ENCODE data around the gene PCDHGA10.

PCDHGA10 gene

DNA sequence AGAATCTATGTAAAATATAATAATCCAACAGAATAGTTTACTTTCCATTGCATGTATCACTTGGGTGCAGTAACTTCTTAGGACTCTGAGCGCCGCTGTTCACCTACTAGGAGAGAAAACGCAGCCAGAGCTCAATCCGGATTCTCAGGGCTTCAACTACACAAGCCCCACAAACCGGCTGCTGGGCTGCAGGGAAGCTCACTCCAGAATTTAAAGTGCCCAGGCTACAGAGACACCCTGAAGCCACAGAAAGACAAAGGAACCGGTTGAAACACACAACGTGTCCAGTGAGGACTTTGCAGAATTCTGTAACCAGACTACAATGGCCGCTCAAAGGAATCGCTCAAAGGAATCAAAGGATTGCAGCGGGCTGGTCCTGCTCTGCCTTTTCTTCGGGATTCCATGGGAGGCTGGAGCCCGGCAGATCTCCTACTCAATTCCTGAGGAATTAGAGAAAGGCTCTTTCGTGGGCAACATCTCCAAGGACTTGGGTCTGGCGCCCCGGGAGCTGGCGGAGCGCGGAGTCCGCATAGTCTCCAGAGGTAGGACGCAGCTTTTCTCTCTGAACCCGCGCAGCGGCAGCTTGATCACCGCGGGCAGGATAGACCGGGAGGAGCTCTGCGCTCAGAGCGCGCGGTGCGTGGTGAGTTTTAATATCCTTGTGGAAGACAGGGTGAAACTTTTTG is at the start of gene PCDHGA10:
Gene PCDHGA10, plus strand, starts transcription at position 134 of the 686 bp plus-strand sequence. Its CDS starts 189 bp downstream, at position 323.
- TF ChIP-seq RAD21 (IDR thresholded peaks at IDR 0.05; ENCODE audit: low read depth) (peak; percentile 90), NFIC (IDR thresholded peaks at IDR 0.05) (no peak), YY1 (IDR thresholded peaks at IDR 0.05; ENCODE audit: low read depth) (0 out of 2 replicates have a peak, but pooled peaks have one; percentile 14), TEAD4 (IDR thresholded peaks at IDR 0.05) (no peak)

DNA sequence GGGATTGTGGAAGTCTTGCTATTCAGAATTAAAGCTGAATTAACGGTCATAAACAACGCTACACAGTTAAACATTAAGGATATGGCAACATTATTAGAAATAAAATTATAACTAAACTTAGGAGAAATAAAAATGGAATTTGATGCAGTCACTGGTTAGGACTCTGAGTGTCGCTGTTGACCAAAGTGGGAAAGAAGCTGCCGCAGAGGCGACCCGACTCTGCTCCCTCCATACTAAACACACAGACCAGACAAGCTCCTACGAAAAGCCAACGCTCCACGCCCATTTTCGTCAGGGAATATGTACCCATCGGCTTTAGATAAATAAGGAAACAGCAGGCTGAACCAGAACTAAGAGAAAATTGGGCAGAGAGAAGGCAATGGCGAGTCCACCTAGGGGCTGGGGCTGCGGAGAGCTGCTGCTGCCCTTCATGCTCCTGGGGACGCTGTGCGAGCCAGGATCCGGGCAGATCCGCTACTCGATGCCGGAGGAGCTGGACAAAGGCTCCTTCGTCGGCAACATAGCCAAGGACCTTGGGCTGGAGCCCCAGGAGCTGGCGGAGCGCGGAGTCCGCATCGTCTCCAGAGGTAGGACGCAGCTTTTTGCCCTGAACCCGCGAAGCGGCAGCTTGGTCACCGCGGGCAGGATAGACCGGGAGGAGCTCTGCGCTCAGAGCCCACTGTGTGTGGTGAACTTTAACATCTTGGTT is 48.7 kb upstream of the PCDHGA10 start, which contains the start of gene PCDHGA5:
Gene PCDHGA5, plus strand, starts transcription at position 211 of the 709 bp plus-strand sequence. Its CDS starts 169 bp downstream, at position 380.
- TF ChIP-seq CEBPB (IDR thresholded peaks at IDR 0.05) (no peak), EGR1 (IDR thresholded peaks at IDR 0.05) (no peak), TEAD4 (IDR thresholded peaks at IDR 0.05) (no peak), NFIC (IDR thresholded peaks at IDR 0.05) (no peak), YY1 (IDR thresholded peaks at IDR 0.05; ENCODE audit: low read depth) (no peak), ZBTB7A (IDR thresholded peaks at IDR 0.05; ENCODE audit: low read depth) (no peak), RAD21 (IDR thresholded peaks at IDR 0.05; ENCODE audit: low read depth) (no peak)

DNA sequence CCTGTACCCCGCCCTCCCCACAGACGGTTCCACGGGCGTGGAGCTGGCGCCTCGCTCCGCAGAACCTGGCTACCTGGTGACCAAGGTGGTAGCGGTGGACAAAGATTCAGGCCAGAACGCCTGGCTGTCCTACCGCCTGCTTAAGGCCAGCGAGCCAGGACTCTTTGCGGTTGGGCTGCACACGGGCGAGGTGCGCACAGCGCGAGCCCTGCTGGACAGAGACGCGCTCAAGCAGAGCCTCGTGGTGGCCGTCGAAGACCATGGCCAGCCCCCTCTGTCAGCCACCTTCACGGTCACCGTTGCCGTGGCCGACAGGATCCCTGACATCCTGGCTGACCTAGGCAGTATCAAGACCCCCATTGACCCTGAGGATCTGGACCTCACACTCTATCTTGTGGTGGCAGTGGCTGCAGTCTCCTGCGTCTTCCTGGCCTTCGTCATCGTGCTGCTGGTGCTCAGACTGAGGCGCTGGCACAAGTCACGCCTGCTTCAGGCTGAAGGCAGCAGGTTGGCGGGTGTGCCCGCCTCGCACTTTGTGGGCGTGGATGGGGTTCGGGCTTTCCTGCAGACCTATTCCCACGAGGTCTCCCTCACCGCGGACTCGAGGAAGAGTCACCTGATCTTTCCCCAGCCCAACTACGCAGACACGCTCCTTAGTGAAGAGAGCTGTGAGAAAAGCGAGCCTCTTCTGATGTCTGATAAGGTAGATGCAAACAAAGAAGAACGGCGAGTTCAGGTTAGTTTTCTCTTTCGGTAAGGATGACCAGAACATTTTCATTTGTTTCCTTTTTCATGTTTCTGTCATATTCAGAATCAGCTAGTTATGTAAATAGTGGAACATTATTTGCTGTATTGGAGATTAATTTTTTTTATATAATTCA is 46.5 kb upstream of the PCDHGA10 start:
- TF ChIP-seq, protein P1, sequence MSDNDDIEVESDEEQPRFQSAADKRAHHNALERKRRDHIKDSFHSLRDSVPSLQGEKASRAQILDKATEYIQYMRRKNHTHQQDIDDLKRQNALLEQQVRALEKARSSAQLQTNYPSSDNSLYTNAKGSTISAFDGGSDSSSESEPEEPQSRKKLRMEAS (IDR thresholded peaks at IDR 0.05) = no peak
- TF ChIP-seq TEAD4 (IDR thresholded peaks at IDR 0.05) = no peak
- TF ChIP-seq FOXM1 (IDR thresholded peaks at IDR 0.05; ENCODE audit: borderline replicate concordance, low read depth) = no peak
- no peak for TF ChIP-seq TCF12 (IDR thresholded peaks at IDR 0.05; ENCODE audit: low read depth)
- TF ChIP-seq ZBTB7A (IDR thresholded peaks at IDR 0.05; ENCODE audit: low read depth) = no peak

DNA sequence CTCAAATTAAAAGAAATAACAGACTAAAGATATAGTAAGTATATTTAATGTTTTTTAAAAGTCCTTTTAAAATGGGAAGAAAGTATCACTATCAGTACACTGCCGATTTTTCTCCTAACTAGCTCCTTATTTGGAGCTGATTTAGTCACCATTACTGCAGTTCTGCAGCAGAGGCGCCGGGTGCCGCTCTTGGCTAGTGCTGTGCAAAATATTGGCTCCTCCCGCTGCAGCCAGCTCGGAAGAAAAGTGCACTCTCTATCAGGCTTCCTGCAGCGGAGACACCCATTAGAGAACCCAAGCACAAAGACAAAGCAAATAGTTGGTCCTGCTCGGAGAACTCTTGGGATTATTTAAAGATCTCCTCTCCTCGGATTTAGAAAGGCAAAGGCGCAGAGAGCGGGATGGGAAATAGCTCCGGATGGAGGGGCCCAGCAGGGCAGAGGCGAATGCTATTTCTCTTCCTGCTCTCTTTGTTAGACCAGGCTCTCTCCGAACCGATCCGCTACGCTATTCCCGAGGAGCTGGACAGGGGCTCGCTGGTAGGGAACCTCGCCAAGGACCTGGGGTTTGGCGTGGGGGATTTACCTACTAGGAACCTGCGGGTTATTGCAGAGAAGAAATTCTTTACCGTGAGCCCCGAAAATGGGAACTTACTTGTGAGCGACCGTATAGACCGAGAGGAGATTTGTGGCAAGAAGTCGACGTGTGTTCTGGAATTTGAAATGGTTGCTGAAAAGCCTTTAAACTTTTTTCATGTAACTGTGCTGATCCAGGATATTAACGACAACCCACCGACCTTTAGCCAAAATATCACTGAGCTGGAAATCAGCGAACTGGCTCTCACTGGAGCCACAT is 42.6 kb upstream of the PCDHGA10 start, which contains the start of gene PCDHGB3:
Gene PCDHGB3, plus strand, starts transcription at position 249 of the 855 bp plus-strand sequence. Its CDS starts 153 bp downstream, at position 402.
- TF ChIP-seq CEBPB (IDR thresholded peaks at IDR 0.05) = no peak
- peak; percentile 22; the same call in 1 of the 2 replicates for TF ChIP-seq RAD21 (IDR thresholded peaks at IDR 0.05; ENCODE audit: low read depth)
- TF ChIP-seq TCF12 (IDR thresholded peaks at IDR 0.05; ENCODE audit: low read depth) = no peak

DNA sequence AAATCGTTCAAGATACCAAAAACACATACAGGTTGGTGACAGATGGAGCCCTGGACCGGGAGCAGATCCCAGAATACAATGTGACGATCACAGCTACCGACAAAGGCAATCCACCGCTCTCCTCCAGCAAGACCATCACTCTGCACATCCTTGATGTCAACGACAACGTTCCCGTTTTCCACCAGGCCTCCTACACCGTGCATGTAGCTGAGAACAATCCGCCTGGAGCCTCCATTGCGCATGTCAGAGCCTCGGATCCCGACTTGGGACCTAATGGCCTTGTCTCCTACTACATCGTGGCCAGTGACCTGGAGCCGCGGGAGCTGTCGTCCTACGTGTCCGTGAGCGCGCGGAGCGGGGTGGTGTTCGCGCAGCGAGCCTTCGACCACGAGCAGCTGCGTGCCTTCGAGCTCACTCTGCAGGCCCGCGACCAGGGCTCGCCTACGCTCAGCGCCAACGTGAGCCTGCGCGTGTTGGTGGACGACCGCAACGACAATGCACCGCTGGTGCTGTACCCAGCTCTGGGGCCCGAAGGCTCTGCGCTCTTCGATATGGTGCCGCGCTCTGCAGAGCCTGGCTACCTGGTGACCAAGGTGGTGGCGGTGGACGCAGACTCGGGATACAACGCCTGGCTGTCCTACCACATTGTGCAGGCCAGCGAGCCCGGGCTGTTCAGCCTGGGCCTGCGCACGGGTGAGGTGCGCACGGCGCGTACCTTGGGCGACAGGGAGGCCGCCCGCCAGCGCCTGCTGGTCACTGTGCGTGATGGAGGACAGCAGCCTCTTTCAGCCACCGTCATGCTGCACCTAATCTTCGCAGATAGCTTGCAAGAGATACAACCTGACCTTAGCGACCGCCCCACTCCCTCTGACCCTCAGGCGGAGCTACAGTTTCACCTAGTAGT is 41.0 kb upstream of the PCDHGA10 start:
- TF ChIP-seq CREB1 (IDR thresholded peaks at IDR 0.05; ENCODE audit: low read depth) = no peak
- TF ChIP-seq TAF1 (IDR thresholded peaks at IDR 0.05; ENCODE audit: low read depth) = no peak
- no peak for TF ChIP-seq TCF12 (IDR thresholded peaks at IDR 0.05; ENCODE audit: low read depth)
- TF ChIP-seq, protein P2, sequence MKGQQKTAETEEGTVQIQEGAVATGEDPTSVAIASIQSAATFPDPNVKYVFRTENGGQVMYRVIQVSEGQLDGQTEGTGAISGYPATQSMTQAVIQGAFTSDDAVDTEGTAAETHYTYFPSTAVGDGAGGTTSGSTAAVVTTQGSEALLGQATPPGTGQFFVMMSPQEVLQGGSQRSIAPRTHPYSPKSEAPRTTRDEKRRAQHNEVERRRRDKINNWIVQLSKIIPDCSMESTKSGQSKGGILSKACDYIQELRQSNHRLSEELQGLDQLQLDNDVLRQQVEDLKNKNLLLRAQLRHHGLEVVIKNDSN (IDR thresholded peaks at IDR 0.05) = no peak

DNA sequence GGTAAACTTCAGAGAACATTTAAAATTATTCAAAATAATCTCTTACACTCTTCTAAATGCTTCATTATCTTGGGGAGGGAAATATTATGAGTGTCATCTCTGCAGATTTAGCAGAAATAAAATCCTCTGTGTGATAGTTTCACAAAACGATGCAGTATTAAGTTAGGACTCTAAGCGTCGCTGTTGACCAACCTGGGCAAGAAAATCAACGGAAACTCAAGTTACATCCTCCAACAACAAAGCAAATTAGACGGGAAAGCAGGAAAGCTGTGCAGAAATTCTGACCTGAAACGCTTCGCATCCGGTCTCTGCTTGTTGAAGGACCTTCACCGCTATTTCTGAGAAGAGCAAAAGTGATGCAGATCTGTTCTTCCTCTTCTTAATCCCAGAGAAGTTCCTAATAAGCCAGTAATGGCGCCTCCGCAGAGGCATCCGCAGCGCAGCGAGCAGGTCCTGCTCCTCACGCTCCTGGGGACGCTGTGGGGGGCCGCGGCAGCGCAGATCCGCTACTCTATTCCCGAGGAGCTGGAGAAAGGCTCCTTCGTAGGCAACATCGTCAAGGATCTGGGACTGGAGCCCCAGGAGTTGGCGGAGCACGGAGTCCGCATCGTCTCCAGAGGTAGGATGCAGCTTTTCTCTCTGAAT is 39.0 kb upstream of the PCDHGA10 start, which contains the start of gene PCDHGA6:
Gene PCDHGA6, plus strand, starts transcription at position 219 of the 645 bp plus-strand sequence. Its CDS starts 193 bp downstream, at position 412.
- TF ChIP-seq, protein P1 (IDR thresholded peaks at IDR 0.05) = no peak
- peak; percentile 53 for TF ChIP-seq RAD21 (IDR thresholded peaks at IDR 0.05; ENCODE audit: low read depth)

DNA sequence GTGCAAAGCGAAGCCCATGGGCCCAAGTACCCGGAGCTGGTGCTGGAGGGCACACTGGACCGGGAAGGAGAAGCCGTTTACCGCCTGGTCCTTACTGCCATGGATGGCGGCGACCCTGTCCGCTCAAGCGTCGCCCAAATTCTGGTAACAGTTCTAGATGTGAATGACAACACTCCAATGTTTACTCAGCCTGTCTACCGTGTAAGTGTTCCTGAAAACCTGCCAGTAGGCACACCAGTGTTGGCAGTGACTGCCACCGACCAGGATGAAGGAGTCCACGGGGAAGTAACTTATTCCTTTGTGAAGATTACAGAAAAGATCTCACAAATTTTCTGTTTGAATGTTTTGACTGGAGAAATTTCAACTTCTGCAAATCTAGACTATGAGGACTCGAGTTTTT is 38.2 kb upstream of the PCDHGA10 start:
- no peak for TF ChIP-seq ZBTB7A (IDR thresholded peaks at IDR 0.05; ENCODE audit: low read depth)
- no peak for TF ChIP-seq NFIC (IDR thresholded peaks at IDR 0.05)
- TF ChIP-seq, protein P1 (IDR thresholded peaks at IDR 0.05) = no peak
- no peak for TF ChIP-seq EP300 (IDR thresholded peaks at IDR 0.05; ENCODE audit: borderline replicate concordance)
